ENCODE data around the gene EPB41L4B. TPM values are rescaled to one million over a fixed set of nuclear protein-coding genes. Genes with fewer than 3 reads are reported as not detected.

The EPB41L4B gene
- total and polyA plus RNA-seq, 2 of the 13 experiments (the other 11 are each of a cell fraction or from before 2014, with no cell fraction given): 17.6 to 22.1 TPM

- H3K4me1 ChIP-seq (ENCODE audit: insufficient read depth, low read length): peaks cover 99% of the 10 kb centered on the region
- H3K4me2 ChIP-seq (ENCODE audit: low read depth, low read length): peak overlapping the region; percentile 72
- 8% methylated on average over 13 of the region's 13 CpGs for WGBS (ENCODE audit: low lambda C conversion rate)
- H3K36me3 ChIP-seq (replicated peaks in 1 of 2; ENCODE audit: control insufficient read depth in 1 of 2, insufficient read depth in 2 of 2, low read length in 2 of 2): no peaks in the 10 kb centered on the region
- CTCF ChIA-PET (ENCODE audit: low intra/inter-chr PET ratio, low total read pairs): no interaction called here
- peak overlapping the region; percentile 18 for H3K9ac ChIP-seq (ENCODE audit: insufficient read depth, low read depth, low read length)
- FAIRE-seq (peak; percentile 66), DNase-seq (ENCODE audit: low spot score) (peak; percentile 68), ATAC-seq (peak; percentile 78)
- no peaks in the 10 kb centered on the region for H4K20me1 ChIP-seq (ENCODE audit: insufficient read depth, low read length)
- in situ Hi-C loops (cut with HindIII; ENCODE audit: extremely low pct_ligation_motif_present, low pct_unique_long_range_greater_than_20kb): no loop called here
- intact Hi-C loops (cut with micrococcal nuclease; ENCODE audit: unreplicated experiment): loop anchor here (2.0 kb wide), 1 partner anchor 121 kb away; no protein-coding TSS in a partner anchor
- no TSS peak for BruUV-seq (replicated peaks)
- peak overlapping the region; percentile 53 for H3K27ac ChIP-seq (ENCODE audit: extremely low read length, insufficient read depth, low read length)
- no peaks in the 10 kb centered on the region for H3K9me3 ChIP-seq (ENCODE audit: low read length)
- no peaks in the 10 kb centered on the region for H3K27me3 ChIP-seq (ENCODE audit: control insufficient read depth in 1 of 2, insufficient read depth in 2 of 2, low read length in 2 of 2)
- no peak overlapping the region for H2AFZ ChIP-seq (ENCODE audit: low read length)
- H3K4me3 ChIP-seq (replicated peaks in 1 of 3; ENCODE audit: insufficient read depth in 1 of 3, low read depth in 2 of 3, low read length in 3 of 3): peak overlapping the region; percentile 7 to 54 (median 27); a peak in 5 of 6 replicates
- peaks cover 85% of the 10 kb centered on the region for H3K79me2 ChIP-seq (ENCODE audit: insufficient read depth, low read length)
- POLR2A ChIA-PET: interaction anchor here (0.5 to 1.6 kb wide), 3 partner anchors 13 to 64 kb away, joined by 4 to 5 read pairs (median 5); no protein-coding TSS in a partner anchor
- TF ChIP-seq CHD4 (IDR thresholded peaks at IDR 0.05; ENCODE audit: borderline replicate concordance, low read length): no peak
- TF ChIP-seq MLX (CRISPR knock-in tag; IDR thresholded peaks at IDR 0.05): no peak
- no peak for TF ChIP-seq RELA (CRISPR knock-in tag; IDR thresholded peaks at IDR 0.05)
- TF ChIP-seq HNF1A (IDR thresholded peaks at IDR 0.05; ENCODE audit: low read depth): peak; percentile 34; the same call in 1 of the 2 replicates
- TF ChIP-seq HNF1A (CRISPR knock-in tag; IDR thresholded peaks at IDR 0.05; ENCODE audit: borderline replicate concordance): peak; percentile 56; the same call in 1 of the 2 replicates
- no peak for TF ChIP-seq TOPORS (CRISPR knock-in tag; IDR thresholded peaks at IDR 0.05)
- no peak for TF ChIP-seq ZBTB49 (CRISPR knock-in tag; IDR thresholded peaks at IDR 0.05; ENCODE audit: borderline replicate concordance)
- TF ChIP-seq NR0B2 (CRISPR knock-in tag; IDR thresholded peaks at IDR 0.05): 0 out of 2 replicates have a peak, but pooled peaks have one; percentile 45
- TF ChIP-seq PITX1 (CRISPR knock-in tag; IDR thresholded peaks at IDR 0.05): peak; percentile 75
- peak; percentile 35 for TF ChIP-seq SAP130 (CRISPR knock-in tag; IDR thresholded peaks at IDR 0.05; ENCODE audit: low read depth)
- no peak for TF ChIP-seq ZNF224 (CRISPR knock-in tag; IDR thresholded peaks at IDR 0.05)
- peak; percentile 13; the same call in 1 of the 2 replicates for TF ChIP-seq ZNF292 (CRISPR knock-in tag; IDR thresholded peaks at IDR 0.05; ENCODE audit: borderline replicate concordance, low read depth)
- peak; percentile 38 for TF ChIP-seq TEAD3 (CRISPR knock-in tag; optimal IDR thresholded peaks at IDR 0.05; ENCODE audit: borderline replicate concordance)
- 0 out of 2 replicates have a peak, but pooled peaks have one; percentile 11 for TF ChIP-seq BCL6 (CRISPR knock-in tag; IDR thresholded peaks at IDR 0.05)
- TF ChIP-seq ZNF83 (CRISPR knock-in tag; IDR thresholded peaks at IDR 0.05; ENCODE audit: borderline replicate concordance): no peak
- peak; percentile 43; the same call in 1 of the 2 replicates for TF ChIP-seq ZNF331 (CRISPR knock-in tag; IDR thresholded peaks at IDR 0.05)
- no peak for TF ChIP-seq SOX6 (IDR thresholded peaks at IDR 0.05)
- peak; percentile 57 for TF ChIP-seq SOX6 (CRISPR knock-in tag; IDR thresholded peaks at IDR 0.05)
- peak; percentile 62 for TF ChIP-seq FOSL2 (CRISPR knock-in tag; IDR thresholded peaks at IDR 0.05)
Measured at GRCh38 chr9:109314011-109314531, 6.8 kb downstream of the EPB41L4B start.

All from HepG2 (cell line).